SU-DHL-6 (cell line): ENCODE measurements around the gene SLC43A1.

ENCODE experiments used
- CTCF ChIP-seq: fragments of 200-600 bp; sonication (generic); IDR thresholded peaks from one replicate; pipeline ENCODE4 v1.5.1; 2017; ENCODE audit warnings: antibody characterized with exemption, mild to moderate bottlenecking, low read length, moderate library complexity; ENCODE audit not compliant: insufficient read depth, poor library complexity, severe bottlenecking
- EZH2phosphoT487 ChIP-seq: fragments of 200-600 bp; sonication (generic), shearing (Covaris generic); conservative IDR thresholded peaks from 2 replicates; pipeline ENCODE4 v1.6.1; 2018; ENCODE audit warnings: mild to moderate bottlenecking, antibody characterized with exemption, low read length, moderate library complexity, mixed read lengths

GRCh38 chr11:57439786-57440185, 75.7 kb downstream of the SLC43A1 start:
- TF ChIP-seq CTCF (no peak), EZH2phosphoT487 (no peak)
